NK-92 (cell line): ENCODE measurements around the gene ENDOV.

Source experiments
- DNase-seq: peaks from one replicate; lab custom pipeline; 2025; ENCODE audit not compliant: unreplicated experiment; lab: John Stamatoyannopoulos, UW

ENDOV gene

GRCh38 chr17:80414803-80415625 is at the start of gene ENDOV:
Gene ENDOV (plus strand): TSS chr17:80415167. CDS start chr17:80415195, 28 bp downstream.
- peak; percentile 54 for DNase-seq

DNA sequence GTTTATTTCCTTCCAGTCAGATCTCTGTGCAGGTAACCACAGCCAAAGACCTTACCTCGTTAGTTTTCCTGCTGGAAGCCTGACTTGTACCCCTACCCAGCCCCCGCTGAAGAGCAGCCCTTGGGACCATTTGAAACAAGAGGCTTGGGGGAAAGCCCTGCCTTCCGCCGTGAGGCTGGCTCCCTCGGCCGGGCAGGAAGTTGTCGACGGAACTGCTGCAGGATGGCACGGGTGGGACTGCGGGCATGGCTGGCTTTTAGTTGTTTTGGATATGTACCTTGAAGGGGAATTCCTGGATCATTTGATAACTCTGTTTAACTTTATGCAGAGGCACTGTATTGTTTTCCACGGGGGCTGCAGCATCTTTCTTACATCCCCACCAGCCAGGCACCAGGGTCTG is 49.0 kb upstream of the ENDOV start:
- no peak for DNase-seq

DNA sequence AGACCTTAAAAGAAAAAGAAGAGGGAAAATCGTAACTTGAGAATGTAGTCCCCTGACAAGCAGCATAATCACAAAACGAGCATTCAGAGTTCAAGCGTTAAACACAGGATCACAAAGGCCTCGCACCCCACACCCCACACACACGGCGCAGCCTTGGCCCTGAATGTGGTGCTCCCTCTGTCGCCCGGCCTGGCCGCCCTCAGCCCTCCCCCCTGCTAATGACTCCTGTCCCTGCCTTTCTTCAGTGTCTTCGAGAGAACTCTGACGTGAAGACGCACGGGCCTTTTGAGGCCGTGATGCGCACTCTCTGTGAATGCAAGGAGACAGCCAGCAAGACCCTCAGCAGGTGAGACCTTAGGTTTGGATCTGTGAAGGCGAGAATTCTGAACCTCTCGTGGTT is 47.5 kb upstream of the ENDOV start:
- DNase-seq = no peak

- no peak for DNase-seq
Measured at GRCh38 chr17:80371196-80371595, 43.8 kb upstream of the ENDOV start.

- DNase-seq = no peak
Measured at GRCh38 chr17:80372456-80372855, 42.5 kb upstream of the ENDOV start.

- DNase-seq = no peak
Measured at GRCh38 chr17:80372922-80373570, 41.9 kb upstream of the ENDOV start.

DNA sequence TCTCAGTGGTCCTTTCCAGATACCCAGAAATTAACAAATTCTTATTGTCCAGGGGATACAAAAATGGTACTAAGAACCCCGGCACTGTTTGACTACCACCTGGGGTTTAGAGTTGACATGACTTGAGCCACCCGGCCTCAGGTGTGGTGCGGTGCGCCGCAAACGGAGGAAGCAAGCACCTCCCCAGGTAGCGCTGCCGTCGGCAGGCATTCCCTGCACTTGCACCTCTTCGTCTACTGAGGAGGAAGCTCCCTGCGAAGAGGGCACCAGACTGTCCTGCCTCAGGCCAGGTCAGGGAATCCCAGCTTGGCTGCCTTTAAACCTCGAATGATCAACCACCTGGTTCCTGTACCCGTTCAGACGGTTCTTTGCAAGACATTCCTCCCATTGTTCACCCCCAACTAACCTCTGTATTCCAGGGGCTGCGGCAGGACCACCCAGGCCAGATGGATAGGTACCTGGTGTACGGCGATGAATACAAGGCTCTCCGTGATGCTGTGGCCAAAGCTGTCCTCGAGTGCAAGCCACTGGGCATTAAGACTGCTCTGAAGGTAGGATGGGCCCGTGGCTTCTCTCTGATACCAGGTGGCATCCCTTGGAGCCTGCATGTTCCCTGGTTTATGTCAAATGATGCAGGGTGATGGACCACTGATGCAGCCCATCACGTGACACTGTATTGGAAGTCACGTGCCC is 40.8 kb upstream of the ENDOV start:
- no peak for DNase-seq

- no peak for DNase-seq
Measured at GRCh38 chr17:80374732-80375585, 40.0 kb upstream of the ENDOV start.

DNA sequence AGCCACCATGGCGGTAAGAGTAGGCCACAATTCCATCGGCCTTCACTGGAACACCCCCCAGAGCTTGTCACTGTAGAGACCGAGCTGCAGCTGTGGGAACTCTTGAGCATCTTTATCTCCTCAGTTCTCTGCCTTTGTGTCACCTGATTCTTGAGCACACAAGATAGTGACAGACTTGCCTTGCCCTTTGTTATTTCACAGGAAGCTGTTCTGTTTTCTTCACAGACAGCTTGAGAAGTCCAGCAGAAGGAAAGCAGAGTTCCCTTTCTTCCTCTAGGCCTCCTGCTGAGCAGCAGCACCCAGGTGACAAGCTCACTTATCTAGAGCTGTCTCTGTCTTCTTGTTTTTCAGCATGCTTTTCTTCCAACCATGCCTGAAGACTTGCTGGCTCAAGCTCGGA is 38.4 kb upstream of the ENDOV start:
- no peak for DNase-seq

DNA sequence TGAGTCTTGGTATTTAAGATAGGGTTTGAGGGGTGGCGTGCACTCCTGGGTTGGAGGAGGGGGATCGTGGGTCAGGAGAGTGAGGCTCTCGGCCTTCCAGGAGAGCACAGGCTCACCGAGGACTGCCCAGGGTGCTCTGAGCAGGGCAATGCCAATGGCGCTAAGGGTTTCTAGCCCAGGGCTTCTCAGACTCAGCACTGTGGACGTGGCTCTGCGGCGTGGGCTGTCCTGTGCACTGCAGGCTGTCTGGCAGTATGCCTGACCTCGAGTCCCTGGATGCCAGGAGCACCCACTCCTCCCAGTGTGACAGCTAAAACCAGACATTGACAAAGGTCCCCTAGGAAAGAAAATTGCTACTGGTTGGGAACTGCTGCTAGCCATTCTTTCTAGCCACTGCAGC is 37.2 kb upstream of the ENDOV start:
- DNase-seq = no peak

- DNase-seq = no peak
Measured at GRCh38 chr17:80379348-80379747, 35.6 kb upstream of the ENDOV start.

DNA sequence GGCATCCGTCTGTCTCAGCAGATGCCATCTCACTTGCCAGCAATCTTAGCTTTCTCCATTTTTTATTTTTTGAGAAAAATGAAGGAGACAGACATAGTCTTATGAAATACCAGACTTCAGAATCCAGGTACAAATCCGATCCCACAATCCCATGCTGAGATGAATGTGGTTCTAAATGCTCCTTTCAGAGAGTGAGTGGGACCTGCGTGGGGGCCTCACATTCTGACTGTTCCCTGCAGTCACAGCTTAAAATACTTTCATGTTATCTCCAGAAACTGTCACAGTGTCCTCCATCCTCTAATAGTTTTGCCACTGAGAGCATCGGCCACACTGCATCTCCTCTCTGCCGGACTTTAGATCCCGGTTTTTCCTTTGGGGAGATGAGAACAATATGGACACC is 34.9 kb upstream of the ENDOV start:
- no peak for DNase-seq

- DNase-seq = no peak
Measured at GRCh38 chr17:80380555-80381002, 34.4 kb upstream of the ENDOV start.

- no peak for DNase-seq
Measured at GRCh38 chr17:80381416-80381923, 33.5 kb upstream of the ENDOV start.

GRCh38 chr17:80382446-80382845 is 32.5 kb upstream of the ENDOV start:
- DNase-seq = no peak

DNA sequence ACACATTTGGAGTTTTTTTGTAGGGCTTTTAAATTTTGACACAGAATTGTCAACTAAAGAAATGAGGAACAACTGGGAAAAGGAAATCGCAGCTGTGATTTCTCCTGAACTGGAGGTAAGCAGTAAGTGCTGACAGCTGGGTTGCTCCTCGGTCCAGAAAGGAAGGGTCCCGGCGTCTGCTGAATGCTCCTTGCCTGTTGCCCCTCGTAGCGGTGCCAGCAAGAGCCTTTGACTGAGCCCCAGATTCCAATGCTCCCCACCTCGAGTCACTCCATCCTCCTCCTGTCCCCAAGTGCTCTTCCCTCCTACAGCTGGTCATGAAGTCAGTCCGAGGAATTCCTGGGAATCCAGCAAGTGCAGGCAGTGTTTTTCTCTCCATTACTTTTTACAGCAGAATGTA is 32.0 kb upstream of the ENDOV start:
- DNase-seq = no peak

- no peak for DNase-seq
Measured at GRCh38 chr17:80384078-80384960, 30.6 kb upstream of the ENDOV start.

- no peak for DNase-seq
Measured at GRCh38 chr17:80385046-80385445, 29.9 kb upstream of the ENDOV start.

DNA sequence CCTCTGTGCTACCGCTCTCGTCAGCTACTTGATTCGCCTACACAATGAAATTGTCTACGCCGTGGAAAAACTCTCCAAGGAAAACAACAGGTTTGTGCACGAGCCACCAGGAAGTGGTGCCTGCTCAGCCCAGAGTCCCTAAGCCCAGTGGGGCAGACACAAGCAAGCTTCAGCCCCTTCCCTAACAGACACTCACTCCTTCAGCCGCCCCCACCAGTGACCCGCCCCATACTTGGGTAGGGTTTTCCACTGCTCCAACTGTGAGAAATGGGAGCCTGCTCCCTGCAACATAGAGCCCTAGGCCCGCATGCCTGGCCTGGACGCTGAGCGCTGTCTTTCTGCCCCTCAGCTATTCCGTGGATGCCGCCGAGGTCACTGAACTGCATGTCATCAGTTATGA is 28.6 kb upstream of the ENDOV start:
- DNase-seq = no peak

DNA sequence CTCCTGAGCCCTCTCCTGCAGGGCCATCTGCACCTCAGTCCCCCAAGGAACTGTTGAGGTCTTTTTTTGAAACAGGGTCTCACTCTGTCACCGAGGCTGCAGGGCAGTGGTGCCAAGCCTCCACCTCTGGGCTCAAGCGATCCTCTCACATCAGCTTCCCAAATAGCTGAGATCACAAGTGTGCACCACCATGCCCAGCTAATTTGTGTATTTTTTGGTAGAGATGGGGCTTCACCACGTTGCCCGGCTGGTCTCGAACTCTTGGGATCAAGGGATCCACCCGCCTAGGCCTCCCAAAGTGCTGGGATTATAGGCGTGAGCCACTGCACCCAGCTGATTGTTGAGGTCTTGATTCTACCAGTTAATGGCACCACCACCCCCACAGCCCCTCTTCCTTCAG is 27.9 kb upstream of the ENDOV start:
- no peak for DNase-seq
